Inferior parietal cortex (tissue), 1 donor: ENCODE measurements around the gene SLTM.
"Not testable (repeated sequence)": the region's sequence is repeated elsewhere in the genome, so short reads cannot be mapped to it uniquely, and the experiment has no call there.

Source experiments
- DNase-seq: peaks from one replicate; pipeline ENCODE4 v3.0.0-alpha.2; 2016; ENCODE audit errors: extremely low spot score

The SLTM gene

DNA sequence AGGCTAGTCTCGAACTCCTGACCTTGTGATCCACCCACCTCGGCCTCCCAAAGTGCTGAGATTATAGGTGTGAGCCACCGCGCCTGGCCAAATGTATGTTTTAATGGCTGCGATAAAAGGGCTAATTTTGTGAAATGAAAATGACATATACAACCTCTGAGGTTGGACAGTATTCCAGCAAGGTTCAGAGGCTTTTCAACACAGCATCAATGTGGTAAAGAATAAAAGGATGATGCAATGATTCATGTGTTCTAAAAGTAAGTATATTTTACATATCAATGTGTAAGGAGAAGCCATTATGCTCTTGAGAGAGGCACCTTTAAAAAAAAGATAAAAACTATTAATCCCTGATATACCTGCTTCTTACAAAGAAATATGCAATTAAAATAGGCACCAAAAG lies 6.7 kb downstream of the SLTM start:
- no peak for DNase-seq

DNA sequence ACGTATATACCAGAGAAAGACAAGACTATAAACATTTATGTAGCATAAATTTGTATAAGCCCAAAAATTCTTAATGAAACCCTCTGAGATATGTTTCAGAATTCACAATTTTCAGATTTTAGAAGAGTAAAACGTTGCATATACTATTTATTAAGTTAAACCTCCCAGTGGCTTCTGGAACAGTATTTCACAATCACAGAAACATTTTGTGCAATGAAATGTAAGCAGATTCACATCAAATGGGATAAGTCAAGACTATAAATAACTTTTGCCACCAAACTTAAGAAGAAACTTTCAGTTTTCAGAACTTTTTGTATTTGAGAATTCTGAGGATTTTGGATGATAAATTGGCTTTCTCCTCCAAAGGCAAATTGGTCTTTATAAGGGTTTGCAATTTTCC lies 9.2 kb downstream of the SLTM start:
- DNase-seq, result no peak

DNA sequence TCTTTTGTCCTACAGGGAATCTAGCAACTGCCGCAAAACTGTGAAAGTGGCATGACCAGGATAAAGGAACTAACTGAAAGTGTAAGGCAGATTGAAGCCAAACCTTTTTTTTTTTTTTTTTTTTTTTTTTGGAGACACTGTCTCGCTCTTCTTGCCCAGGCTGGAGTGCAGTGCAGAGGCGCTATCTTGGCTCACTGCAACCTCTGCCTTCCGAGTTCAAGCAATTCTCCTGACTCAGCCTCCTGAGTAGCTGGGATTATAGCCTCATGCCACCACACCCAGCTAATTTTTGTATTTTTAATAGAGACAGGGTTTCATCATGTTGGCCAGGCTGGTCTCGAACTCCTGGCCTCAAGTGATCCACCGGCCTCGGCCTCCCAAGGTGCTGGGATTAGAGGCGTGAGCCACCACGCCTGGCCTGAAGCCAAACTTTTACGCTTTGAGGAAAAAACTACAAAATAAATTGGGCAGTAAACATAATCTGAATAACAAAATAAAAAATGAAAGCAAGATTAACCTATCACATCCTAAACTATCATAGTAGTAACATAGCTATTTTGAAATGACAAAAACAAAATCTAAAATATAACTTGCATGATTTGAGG lies 9.7 kb downstream of the SLTM start:
- no peak for DNase-seq

DNA sequence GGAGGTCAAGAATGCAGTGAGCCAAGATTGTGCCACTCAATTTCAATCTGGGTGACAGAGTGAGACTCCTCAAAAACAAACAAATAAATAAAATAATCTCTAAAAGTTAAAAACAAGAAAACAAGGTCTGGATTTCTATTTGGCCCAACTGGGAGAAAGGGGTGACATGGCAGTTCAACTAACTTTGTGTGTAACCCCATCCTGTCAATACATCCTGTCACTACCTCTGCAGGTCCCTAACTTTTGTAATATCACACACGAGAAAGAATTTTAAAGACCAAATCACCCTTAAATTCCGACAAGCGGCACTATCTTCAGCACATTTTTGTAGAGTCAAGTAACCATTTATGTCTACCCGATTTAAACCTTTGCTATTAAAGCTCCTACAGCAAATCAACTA lies 10.2 kb downstream of the SLTM start:
- DNase-seq, result no peak

DNA sequence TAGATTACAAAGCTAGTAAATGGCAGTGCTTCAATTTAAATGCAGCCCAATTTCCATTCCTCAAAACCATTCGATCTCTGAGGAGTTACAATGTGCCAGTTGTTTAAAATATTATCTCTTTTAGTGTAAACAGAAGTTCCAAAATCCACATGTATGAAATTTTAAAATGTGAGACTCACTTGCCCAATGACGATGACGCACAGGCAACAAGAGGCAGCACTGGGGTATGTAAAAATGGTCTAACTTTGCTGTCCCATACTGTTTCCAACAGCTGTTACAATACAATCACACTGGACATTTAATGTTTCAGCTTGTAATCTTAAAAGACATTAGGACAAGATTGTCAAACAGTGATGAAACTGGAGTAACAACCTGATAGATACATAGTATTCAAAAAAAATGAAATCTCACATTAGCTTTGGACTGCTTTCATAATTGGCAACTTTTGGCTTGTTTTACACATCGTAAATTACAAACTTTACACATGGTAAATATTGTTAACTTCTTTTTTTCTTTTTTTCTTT lies 12.2 kb downstream of the SLTM start:
- DNase-seq, result no peak

DNA sequence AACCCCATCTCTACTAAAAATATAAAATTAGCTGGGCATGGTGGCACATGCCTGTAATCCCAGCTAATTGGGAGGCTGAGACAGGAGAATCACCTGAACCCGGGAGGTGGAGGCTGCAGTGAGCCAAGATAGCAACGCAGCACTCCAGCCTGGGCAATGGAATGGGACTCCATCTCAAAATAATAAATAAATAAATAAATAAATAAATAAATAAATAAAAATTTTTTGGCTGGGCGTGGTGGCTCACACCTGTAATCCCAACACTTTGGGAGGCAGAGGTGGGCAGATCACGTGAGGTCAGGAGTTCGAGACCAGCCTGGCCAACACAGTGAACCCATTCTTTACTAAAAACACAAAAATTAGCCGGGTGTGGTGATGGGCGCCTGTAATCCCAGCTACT lies 13.0 kb downstream of the SLTM start:
- not testable (repeated sequence) for DNase-seq

DNA sequence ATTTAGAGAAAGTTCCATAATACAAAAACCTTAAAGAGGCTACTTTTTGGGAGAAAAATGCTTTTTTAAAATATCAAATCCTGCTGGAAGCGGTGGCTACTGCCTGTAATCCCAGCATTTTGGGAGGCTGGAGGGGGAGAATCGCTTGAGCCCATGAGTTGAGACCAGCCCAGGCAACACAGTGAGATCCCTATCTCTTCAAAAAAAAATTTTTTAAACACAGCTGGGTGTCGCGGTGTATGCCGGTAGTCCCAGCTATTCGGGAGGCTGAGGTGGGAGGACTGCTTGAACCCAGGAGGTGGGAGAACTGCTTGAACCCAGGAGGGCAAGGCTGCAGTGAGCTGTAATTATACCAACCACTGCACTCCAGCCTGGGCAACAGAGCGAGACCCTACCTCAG lies 14.2 kb downstream of the SLTM start:
- DNase-seq, result no peak

DNA sequence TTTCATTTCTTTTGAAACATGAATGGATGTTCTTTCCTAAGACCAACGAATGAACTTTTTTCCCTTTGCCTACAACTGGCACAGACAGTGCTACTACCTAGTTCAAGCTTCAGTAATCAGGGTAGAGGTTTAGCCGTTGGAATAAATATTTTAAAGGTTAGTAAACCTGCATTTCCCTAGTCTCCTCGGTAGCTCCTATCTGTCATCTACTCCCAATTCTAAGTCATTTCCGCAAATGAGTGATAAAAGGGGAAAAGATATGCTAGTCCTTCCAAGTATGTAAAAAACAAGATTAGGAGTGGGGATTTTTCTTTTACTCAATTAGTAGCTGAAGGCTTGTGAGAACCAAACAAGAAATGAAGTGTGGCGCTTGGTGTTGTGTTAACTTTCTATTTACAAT lies 15.2 kb downstream of the SLTM start:
- no peak for DNase-seq

DNA sequence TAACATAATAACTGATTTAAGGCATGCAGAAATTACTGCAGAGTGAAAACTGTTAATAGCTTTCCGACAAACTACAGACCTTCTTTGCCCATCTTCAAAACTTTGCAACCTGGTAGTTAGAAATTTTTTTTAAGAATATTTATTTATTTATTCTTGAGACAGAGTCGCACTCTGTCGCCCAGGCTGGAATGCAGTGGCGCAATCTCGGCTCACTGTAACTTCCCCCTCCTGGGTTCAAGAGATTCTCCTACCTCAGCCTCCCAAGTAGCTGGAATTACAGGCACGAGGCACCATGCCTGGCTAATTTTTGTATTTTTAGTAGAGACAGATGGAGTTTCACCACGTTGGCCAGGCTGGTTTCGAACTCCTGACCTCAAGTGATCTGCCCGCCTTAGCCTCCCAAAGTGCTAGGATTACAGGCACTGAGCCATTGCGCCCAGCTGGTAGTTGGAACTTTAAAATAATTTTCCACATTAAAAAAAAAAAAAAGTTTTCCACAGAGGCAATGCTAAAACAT lies 15.8 kb downstream of the SLTM start:
- not testable (repeated sequence) for DNase-seq

DNA sequence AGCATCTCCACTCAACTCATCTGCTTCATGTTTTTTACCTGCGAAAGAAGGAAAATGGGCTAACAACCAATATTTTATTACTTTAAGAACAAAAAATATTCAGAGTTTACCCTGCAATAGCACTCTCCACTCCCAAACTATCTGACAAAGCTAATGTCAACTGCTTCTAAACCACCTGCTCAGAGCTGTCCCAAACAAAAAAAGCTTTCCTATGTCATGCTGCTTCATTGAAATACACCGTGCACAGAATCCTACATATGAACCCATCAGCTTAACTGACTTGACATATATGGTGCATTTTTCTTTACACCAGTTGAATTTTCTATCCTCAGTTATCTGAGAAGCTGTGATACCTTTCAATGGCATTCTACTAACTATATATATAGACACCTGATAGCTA lies 16.5 kb downstream of the SLTM start:
- no peak for DNase-seq

DNA sequence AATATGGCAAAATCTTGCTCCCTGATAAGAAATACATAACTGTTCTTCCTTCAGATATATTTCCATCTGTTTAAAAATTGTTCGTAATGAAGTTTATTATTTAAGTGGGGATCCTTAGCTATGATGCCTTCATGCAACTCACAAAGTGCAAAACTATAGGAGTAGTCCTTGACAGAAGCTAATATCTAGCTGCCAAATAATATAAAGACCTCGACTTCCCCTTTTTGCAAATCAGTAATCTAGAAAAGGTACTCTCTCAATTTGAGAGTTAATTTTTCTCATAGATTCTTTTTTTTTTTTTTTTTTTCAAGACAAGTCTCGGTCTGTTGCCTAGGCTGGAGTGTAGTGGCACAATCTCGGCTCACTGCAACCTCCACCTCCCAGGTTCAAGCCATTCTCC lies 23.0 kb downstream of the SLTM start:
- DNase-seq, result no peak

DNA sequence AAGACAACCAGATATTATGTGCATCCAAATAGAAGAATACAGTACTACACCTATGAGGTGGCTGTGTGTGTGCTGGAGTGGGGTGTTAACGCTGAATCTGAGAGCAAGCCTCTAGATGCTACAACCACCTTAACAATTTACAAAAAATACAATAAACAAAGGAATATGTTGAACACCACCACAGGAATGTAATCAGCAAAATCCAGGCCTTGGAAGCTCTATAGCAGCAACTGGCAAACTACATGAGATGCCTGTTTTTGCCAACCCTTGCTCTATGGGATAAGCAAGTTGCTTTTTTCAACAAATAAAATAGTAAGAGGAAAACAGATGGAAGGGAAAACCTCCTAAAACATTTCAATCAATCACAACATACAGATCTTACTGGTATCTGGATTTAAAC lies 23.9 kb downstream of the SLTM start:
- DNase-seq, result no peak

DNA sequence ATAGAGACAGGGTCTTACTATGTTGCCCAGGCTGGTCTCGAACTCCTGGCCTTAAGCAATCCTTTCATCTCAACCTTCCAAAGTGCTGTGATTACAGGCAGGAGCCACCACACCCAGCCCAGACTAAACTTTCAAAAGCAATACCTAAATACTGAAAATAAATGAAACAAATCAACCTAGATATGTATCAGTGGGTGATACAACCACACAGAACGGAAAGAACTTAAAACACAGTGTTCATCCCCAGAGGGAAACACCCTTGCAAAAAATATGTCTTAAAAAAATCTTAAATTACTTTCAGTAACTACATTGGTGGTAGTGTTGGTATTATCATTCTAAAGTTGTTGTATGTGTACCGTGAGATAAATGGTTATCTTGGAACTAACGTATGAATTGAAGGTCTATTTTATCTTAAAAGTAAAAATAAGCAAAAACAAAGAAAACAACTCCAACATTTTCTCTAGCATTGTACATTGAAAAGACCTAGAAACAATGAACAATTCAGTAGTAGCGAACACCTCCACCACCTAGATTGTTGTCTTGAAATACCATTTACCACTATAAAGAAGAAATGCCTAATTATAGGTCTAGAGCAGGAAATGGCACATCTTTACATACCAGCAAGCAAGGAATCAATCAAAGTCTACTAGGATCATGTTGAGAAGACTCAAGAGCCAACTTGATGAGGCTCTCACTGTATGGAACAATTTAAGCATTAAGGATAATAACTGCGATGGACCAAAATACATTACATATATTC lies 24.7 kb downstream of the SLTM start:
- no peak for DNase-seq

DNA sequence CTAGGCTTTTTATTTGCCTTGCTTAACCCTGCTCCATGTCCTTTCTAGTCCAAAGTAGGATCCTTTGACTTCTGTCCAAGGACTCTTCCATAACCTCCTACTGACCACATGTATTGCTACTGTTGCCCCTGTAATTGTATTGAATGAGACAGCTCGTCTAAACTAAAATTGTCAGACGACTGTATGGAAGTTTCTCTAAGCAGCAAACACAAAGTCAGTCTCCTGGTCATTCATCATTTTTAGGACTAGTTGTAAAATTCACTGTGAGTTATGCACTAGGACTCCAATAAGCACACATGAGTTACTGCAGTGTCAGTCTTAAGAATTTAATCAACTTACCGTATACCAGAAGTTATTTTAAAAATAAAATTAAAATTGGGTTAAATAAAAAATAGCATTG lies 32.8 kb downstream of the SLTM start:
- DNase-seq, result no peak

DNA sequence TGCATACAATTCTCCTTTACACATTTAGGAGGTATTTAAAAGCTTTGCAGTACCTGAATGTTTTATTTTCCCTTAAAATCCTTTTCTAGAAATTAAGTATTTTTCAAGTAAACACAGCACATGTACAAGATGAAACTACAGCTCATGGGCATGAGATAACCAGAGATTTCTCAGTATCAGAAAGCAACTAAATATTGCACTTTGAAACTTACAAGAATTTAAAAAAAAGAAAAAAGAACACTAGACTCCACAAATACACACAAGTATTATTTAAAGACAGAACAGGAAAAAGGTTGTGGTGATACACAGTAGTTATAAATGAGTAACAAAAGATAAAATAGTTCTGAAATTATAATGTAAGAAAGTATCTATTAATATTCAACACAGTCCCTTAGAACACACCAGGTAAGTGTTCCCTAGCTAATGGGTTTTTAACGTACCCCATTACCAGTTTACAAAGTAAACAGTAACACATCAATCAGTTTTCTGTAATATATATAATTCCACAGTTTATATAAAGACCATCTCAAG lies 35.3 kb downstream of the SLTM start:
- DNase-seq, result no peak

DNA sequence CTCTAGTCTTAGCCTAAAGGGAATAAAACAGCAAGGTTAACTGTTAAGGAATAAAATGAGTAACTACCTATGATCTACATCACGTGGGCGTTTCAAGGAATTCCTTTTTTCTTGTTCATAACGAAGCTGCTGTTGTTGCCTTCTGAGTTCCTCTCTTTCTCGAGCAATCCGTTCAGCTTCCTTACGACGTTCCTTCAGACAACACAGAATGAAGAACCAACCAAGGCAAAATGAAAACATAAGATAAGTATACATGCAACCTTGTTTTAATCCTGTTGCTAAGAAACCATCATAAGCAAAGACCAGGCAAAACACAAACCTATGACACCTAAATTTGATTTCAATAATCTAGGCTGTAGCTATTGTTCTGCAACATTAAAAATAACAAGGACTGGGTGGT lies 44.1 kb downstream of the SLTM start:
- DNase-seq, result no peak

DNA sequence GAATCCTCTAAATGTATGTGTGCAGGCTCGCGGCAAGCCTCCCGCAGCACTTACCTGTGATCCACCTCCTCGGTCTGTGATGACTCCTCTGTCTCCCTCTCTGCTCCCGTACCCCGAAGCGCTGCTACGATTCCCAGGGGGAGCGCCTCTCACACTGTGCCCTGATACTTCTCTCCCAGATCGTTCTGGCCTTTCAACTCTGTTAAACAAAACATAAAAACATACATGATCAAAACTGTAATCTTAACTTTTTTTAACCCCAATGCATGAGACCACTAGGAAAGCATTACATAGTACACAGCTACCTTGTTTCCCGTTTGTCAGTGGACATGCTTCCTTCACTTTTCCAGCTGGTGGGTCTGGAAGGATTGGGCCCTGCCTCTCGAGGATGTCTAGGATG lies 46.6 kb downstream of the SLTM start:
- DNase-seq, result no peak

DNA sequence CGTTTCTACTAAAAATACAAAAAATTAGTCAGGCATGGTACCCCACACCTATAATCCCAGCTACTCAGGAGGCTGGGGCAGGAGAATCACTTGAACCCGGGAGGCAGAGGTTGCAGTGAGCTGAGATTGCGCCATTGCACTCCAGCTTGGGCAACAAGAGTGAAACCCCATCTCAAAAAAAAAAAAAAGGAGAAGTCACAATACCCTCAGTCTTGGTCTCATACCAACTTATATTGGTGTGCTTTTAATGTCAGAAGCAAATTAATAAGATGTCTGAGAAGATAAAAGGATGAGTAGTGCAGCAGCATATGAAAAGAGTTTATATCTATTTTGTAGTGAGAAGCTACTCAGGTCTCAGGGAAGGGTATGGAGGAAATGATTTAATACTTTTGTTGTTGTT lies 49.6 kb downstream of the SLTM start:
- not testable (repeated sequence) for DNase-seq

DNA sequence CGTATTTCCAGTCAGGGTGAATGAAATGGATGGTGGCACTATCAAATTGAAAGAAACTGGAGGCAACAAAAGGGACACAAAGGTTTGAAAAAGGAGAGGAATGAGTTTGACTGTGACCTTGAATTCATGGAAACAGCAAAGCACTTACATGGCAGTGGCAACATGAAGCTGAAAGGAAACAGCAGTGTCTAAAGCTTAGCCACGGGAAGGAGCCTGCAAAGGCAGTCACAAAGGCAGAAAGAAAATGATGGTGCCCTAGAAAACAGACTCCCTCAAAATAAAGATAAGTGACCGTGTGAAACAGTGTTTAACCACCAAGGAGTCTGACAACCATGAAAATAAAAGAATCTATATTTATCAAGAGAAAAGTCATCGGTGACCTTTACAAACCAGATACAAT lies 51.2 kb downstream of the SLTM start:
- DNase-seq, result no peak

DNA sequence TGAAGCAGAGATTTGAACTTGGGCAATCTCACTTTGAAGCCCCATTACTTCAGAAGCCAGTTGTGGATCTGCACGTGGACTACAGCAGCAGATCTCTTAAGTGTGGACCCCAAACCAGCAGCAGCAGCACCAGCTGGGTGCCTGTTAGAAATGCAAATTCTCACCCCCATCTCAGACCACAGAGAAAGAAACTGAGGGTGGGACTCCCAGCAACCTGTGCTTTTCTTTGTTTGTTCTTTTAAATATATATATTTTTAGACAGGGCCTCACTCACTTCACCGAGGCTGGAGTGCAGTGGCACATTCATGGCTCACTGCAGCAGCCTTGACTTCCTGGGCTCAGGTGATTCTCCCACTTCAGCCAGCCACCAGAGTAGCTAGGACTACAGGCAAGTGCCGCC lies 53.2 kb downstream of the SLTM start:
- no peak for DNase-seq

DNA sequence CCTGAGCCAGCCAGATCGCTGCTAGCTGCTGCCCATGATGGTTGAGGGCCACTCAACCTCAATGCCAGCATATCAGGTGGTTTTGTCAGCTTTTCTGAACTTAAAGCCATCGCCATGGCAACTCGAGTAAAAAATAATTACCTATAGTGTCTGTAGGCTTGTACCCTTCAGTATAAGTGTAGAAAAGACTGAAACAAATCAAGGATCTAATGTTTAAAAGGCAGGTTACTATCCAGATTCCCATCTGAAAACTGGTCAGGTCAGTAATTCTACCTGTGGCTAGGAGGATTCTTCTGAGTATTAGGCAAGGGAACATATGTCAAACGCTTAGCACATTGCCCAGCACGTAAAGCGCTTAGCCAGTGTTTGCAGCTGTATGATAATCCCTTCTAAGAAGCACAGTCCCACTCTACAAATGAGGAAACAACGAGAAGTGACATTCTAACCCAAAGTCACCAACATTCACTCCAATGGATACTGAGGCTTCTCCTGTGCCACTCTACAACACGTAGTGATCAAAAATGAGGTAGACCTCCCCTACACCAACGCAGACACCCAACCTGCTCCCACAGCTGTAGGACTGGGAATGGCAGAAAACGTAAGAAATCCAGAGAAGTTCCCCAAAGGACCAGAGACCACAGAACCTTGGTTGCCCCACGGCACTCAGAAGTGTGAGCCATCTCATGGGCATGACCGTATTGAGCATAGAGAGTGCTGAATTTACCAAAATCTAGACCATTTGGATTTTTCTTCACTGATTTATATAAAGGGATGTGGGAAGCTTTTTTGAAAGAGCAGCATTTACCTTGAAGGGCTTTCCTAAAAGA lies 55.3 kb downstream of the SLTM start:
- DNase-seq, result no peak
